Glutamatergic neuron (in vitro differentiated cells): Measurements from ENCODE around the gene AZU1. TPM values are rescaled to one million over a fixed set of nuclear protein-coding genes. Genes with fewer than 3 reads are reported as not detected.
A peak's percentile ranks its signal among the peaks of the same experiment; 100 is the strongest.

Source experiments
- DNase-seq: peaks from one replicate; pipeline ENCODE4 v3.0.0; 2022
- H3K27ac Mint-ChIP-seq: one replicate; pipeline ENCODE4 v1.8.0; 2020; ENCODE audit warnings: mild to moderate bottlenecking, mixed read lengths, inconsistent platforms; ENCODE audit not compliant: unreplicated experiment
- H3K27me3 Mint-ChIP-seq: one replicate; pipeline ENCODE4 v1.8.0; 2020; ENCODE audit warnings: mild to moderate bottlenecking, moderate library complexity, mixed read lengths, inconsistent platforms; ENCODE audit not compliant: unreplicated experiment
- H3K36me3 Mint-ChIP-seq: one replicate; pipeline ENCODE4 v1.8.0; 2020; ENCODE audit warnings: mild to moderate bottlenecking, mixed read lengths, inconsistent platforms; ENCODE audit not compliant: unreplicated experiment
- H3K4me1 Mint-ChIP-seq: one replicate; pipeline ENCODE4 v1.8.0; 2020; ENCODE audit warnings: mild to moderate bottlenecking, low read depth, mixed read lengths, inconsistent platforms; ENCODE audit not compliant: unreplicated experiment
- H3K4me3 Mint-ChIP-seq: one replicate; pipeline ENCODE4 v1.8.0; 2020; ENCODE audit warnings: mild to moderate bottlenecking, mixed read lengths, inconsistent platforms; ENCODE audit not compliant: unreplicated experiment
- H3K9me3 Mint-ChIP-seq: one replicate; pipeline ENCODE4 v1.8.0; 2020; ENCODE audit warnings: mild to moderate bottlenecking, moderate library complexity, mixed read lengths, inconsistent platforms; ENCODE audit not compliant: unreplicated experiment
- total RNA-seq: library from RNA; stranded (reverse); fragmentation: NEBNext Ultra II Directional; extraction: Animal tissue kit (Norgen Biotek cat#: 25700); gene quantifications from one replicate; pipeline ENCODE4 v1.2.1, GENCODE V29; 2021; ENCODE audit not compliant: unreplicated experiment
- TF ChIP-seq, protein P1 (sequence below): fragments of 200-600 bp; sonication (generic); IDR thresholded peaks from one replicate; pipeline ENCODE4 v1.5.0; 2021; ENCODE audit not compliant: partially characterized antibody, unreplicated experiment

AZU1 gene
- total RNA-seq, 1 donor from 2014 or later: 2.2 TPM

- Mint-ChIP-seq H3K27ac (peak within 1 kb of the TSS; percentile 93), H3K4me1 (peaks cover 17% of the 10 kb centered on the region), H3K9me3 (peaks cover 7% of the 10 kb centered on the region), H3K4me3 (peak within 1 kb of the TSS; percentile 95), H3K36me3 (no peaks in the 10 kb centered on the region), H3K27me3 (peaks cover 14% of the 10 kb centered on the region)
- TF ChIP-seq, protein P1, sequence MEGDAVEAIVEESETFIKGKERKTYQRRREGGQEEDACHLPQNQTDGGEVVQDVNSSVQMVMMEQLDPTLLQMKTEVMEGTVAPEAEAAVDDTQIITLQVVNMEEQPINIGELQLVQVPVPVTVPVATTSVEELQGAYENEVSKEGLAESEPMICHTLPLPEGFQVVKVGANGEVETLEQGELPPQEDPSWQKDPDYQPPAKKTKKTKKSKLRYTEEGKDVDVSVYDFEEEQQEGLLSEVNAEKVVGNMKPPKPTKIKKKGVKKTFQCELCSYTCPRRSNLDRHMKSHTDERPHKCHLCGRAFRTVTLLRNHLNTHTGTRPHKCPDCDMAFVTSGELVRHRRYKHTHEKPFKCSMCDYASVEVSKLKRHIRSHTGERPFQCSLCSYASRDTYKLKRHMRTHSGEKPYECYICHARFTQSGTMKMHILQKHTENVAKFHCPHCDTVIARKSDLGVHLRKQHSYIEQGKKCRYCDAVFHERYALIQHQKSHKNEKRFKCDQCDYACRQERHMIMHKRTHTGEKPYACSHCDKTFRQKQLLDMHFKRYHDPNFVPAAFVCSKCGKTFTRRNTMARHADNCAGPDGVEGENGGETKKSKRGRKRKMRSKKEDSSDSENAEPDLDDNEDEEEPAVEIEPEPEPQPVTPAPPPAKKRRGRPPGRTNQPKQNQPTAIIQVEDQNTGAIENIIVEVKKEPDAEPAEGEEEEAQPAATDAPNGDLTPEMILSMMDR: no peak
- peak; percentile 99 for DNase-seq
Measured at GRCh38 chr19:796692-797527, 30.7 kb upstream of the AZU1 start, which contains the start of gene PTBP1. PTBP1 (plus strand) TSS chr19:797452; CDS start chr19:797498, 46 bp downstream.

DNA sequence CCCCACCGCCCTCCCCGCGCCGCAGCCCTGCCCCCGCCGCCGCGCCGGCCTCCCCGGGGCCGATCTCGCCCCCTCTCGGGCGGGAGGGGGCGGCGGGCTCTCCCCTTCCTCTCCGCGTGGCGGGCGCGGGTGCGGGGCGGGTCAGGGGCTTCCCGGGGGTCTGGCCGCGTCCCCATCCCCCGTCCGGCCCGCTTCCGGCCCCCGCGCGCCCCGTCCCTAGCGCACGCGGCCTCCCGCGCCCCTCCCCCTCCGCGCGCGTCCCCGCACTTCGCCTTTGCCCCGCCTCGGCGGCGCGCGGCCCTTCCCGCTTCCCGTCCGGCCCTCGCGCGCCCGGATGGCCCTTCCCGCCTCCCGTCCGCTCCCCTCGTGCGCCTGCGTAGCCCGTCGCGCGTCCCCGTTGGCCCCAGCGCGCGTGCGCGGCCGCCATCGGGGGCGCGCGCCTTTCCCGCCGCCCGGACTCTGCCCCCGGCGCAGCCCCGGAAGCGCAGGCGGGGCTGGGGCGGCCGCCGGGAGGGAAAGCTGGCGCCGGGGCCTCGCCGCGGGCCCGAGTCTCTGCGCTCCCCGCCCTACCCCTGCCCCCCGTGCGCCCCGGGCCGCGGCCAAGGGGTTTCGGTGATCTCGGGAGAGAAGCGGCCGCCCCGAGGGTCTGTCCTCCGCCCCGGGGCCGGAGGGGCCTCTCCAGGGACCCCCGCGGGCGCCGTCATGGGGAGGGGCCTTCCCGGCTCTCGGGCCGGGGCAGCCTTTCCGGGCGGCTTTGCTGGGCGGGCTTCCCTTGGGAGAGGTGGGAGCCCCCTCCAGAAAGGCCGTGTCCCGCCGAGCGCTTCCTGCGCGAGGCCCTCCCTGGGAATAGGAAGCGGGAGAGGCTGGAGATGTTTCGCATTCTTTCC is 29.9 kb upstream of the AZU1 start:
- Mint-ChIP-seq H3K27me3 (peaks cover 14% of the 10 kb centered on the region), H3K36me3 (no peaks in the 10 kb centered on the region), H3K4me1 (peaks cover 24% of the 10 kb centered on the region), H3K9me3 (peaks cover 10% of the 10 kb centered on the region), H3K4me3 (peak overlapping the region; percentile 95), H3K27ac (peak overlapping the region; percentile 93)
- DNase-seq: peak; percentile 86
- TF ChIP-seq, protein P1: no peak

DNA sequence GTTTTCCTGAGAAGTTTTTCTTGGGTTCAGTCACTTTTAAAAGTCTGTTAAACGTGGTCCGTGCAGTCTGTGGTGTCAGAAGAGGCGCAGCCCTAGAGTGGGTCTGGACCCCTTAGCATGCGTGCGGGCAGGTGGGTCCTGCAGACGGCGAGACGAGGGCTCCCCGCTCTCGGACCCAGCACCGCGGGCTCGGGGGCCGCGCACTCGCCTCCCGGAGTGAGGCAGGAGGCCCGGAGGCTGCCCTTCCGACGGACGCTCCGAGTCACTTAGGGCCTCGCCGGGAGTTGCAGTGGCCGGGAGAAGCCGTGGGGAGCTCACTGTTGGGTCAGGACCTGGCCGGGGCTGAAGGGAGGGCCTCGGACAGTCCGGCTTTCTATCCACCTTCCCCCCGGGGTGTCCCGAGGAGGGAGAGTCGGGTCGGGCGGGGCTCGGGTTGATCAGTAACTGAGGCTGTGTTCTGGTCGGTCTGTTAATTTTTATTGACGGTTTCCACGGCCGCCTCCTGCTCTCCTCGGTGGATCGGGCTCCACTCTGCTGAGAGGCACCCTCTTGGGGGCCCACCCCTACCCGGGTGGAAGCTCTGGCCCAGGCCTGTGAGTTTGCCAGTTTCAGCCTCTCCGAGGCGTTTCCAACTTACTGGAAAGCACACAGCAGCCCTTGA is 29.1 kb upstream of the AZU1 start:
- TF ChIP-seq, protein P1: no peak
- Mint-ChIP-seq H3K36me3 (no peaks in the 10 kb centered on the region), H3K4me3 (peak overlapping the region; percentile 97), H3K27ac (peak overlapping the region; percentile 95), H3K9me3 (peaks cover 10% of the 10 kb centered on the region), H3K4me1 (peaks cover 25% of the 10 kb centered on the region), H3K27me3 (peaks cover 14% of the 10 kb centered on the region)
- DNase-seq: no peak

- Mint-ChIP-seq H3K4me1 (peaks cover 25% of the 10 kb centered on the region), H3K4me3 (peak overlapping the region; percentile 97), H3K27me3 (peaks cover 14% of the 10 kb centered on the region), H3K36me3 (no peaks in the 10 kb centered on the region), H3K27ac (peak overlapping the region; percentile 95), H3K9me3 (peaks cover 10% of the 10 kb centered on the region)
- TF ChIP-seq, protein P1: no peak
- peak; percentile 72 for DNase-seq
Measured at GRCh38 chr19:799076-799881, 28.4 kb upstream of the AZU1 start.
